Uterus (tissue), 4 donors: ENCODE data around the gene PPP3R1. TPM values are rescaled to one million over a fixed set of nuclear protein-coding genes. Genes with fewer than 3 reads are reported as not detected.
A peak's percentile ranks its signal among the peaks of the same experiment; 100 is the strongest.

Experiments
- DNase-seq, 2 donors: peaks; one replicate each; pipeline ENCODE4 v3.0.0-alpha.2; 2019 to 2020
- H3K27ac ChIP-seq, 2 donors: fragments of 200-600 bp; sonication (generic); 1 replicate in 1 of 2; 2 replicates in 1 of 2; pipeline ENCODE4 v1.5.1; 2016 to 2018
- H3K27me3 ChIP-seq, 2 donors: fragments of 200-600 bp; sonication (generic); one replicate each; pipeline ENCODE4 v1.5.1; 2018 to 2019; ENCODE audit warnings: control low read depth in 1 of 2
- H3K36me3 ChIP-seq, 2 donors: fragments of 200-600 bp; sonication (generic); one replicate each; pipeline ENCODE4 v1.5.1; 2019; ENCODE audit warnings: control low read depth in 1 of 2
- H3K4me1 ChIP-seq, 2 donors: fragments of 200-600 bp; sonication (generic); one replicate each; pipeline ENCODE4 v1.5.1; 2018 to 2019; ENCODE audit warnings: control low read depth in 1 of 2
- H3K4me3 ChIP-seq, 2 donors: fragments of 200-600 bp; sonication (generic); 1 replicate in 1 of 2; 2 replicates in 1 of 2; pipeline ENCODE4 v1.5.1; 2018 to 2019; ENCODE audit warnings: mild to moderate bottlenecking in 1 of 2
- H3K9me3 ChIP-seq, 2 donors: fragments of 200-600 bp; sonication (generic); one replicate each; pipeline ENCODE4 v1.5.1; 2019; ENCODE audit warnings: control low read depth in 1 of 2
- CTCF ChIP-seq, 4 experiments: fragments of 200-600 bp in 2 of 4; fragments of 450-650 bp in 2 of 4; sonication (generic) in 2 of 4; IDR thresholded peaks; one replicate each; pipeline ENCODE4 v1.5.1; 2016 to 2019; ENCODE audit warnings: antibody characterized with exemption in 4 of 4, mild to moderate bottlenecking in 2 of 4, moderate library complexity in 1 of 4
- POLR2A ChIP-seq, 2 donors: fragments of 450-650 bp; IDR thresholded peaks; one replicate each; pipeline ENCODE4 v1.6.1; 2016; ENCODE audit warnings: antibody characterized with exemption in 2 of 2, mild to moderate bottlenecking in 1 of 2, moderate library complexity in 1 of 2
- intact Hi-C: fragments of 100-400 bp; cut with DNase I; formaldehyde crosslinking; loops from one replicate; pipeline ENCODE4 v1.15.1; 2023; ENCODE audit warnings: low total_unique reads
- total RNA-seq, 4 donors: library from RNA; depleted of rRNA in 3 of 4; stranded (reverse); fragments of >200 nt in 3 of 4; gene quantifications; one replicate each; pipeline versions ENCODE4 v1.1.0 to v1.2.4, GENCODE V29; 2014 to 2023
- donor health status: DM: yes; HTN: yes; CAD: no.

Gene PPP3R1
- total RNA-seq, 4 donors from 2014 or later: 9.7 to 67.9 (median 56.0) TPM

GRCh38 chr2:68284896-68285295 lies 32.6 kb upstream of the PPP3R1 start:
- Histone ChIP-seq H3K4me3 (no peak overlapping the region), H3K27ac (peak overlapping the region in 1 of 2 donors; percentile 40), H3K4me1 (peaks cover 0 to 19% of the 10 kb centered on the region in 2 donors), H3K27me3 (no peaks in the 10 kb centered on the region), H3K36me3 (no peaks in the 10 kb centered on the region), H3K9me3 (no peaks in the 10 kb centered on the region)
- peak; percentile 70 to 72 for DNase-seq
- TF ChIP-seq POLR2A (IDR thresholded peaks at IDR 0.05) (no peak), CTCF (IDR thresholded peaks at IDR 0.05) (no peak)
- intact Hi-C loops: loop anchor here (5.0 kb wide), 1 partner anchor 88 kb away; no protein-coding TSS in a partner anchor

- TF ChIP-seq POLR2A (IDR thresholded peaks at IDR 0.05) (no peak), CTCF (IDR thresholded peaks at IDR 0.05) (no peak)
- DNase-seq: no peak
- Histone ChIP-seq H3K36me3 (no peaks in the 10 kb centered on the region), H3K4me3 (no peak overlapping the region), H3K4me1 (peaks cover 0 to 15% of the 10 kb centered on the region in 2 donors), H3K27ac (no peak overlapping the region), H3K27me3 (no peaks in the 10 kb centered on the region), H3K9me3 (no peaks in the 10 kb centered on the region)
- intact Hi-C loops: loop anchor here (5.0 kb wide), 1 partner anchor 86 kb away; no protein-coding TSS in a partner anchor
These were observed 31.1 kb upstream of the PPP3R1 start for GRCh38 chr2:68283419-68283812.

GRCh38 chr2:68282811-68283418 lies 30.6 kb upstream of the PPP3R1 start:
- Histone ChIP-seq H3K27ac (no peak overlapping the region), H3K9me3 (no peaks in the 10 kb centered on the region), H3K4me3 (no peak overlapping the region), H3K27me3 (no peaks in the 10 kb centered on the region), H3K36me3 (no peaks in the 10 kb centered on the region), H3K4me1 (peaks cover 0 to 11% of the 10 kb centered on the region in 2 donors)
- no peak for DNase-seq
- TF ChIP-seq POLR2A (IDR thresholded peaks at IDR 0.05) (no peak), CTCF (IDR thresholded peaks at IDR 0.05) (peak; percentile 56 to 74 (median 66))
- intact Hi-C loops: loop anchor here (5.0 kb wide), 1 partner anchor 86 kb away; no protein-coding TSS in a partner anchor

- intact Hi-C loops: loop anchor here (5.0 kb wide), 1 partner anchor 83 kb away; no protein-coding TSS in a partner anchor
- no peaks in the 10 kb centered on the region for H3K9me3 ChIP-seq
- no peak for TF ChIP-seq POLR2A (IDR thresholded peaks at IDR 0.05)
- no peak for TF ChIP-seq CTCF (IDR thresholded peaks at IDR 0.05)
- peak overlapping the region; percentile 8 to 36 for H3K27ac ChIP-seq
- H3K4me1 ChIP-seq: peaks cover 0 to 11% of the 10 kb centered on the region in 2 donors
- H3K36me3 ChIP-seq: no peaks in the 10 kb centered on the region
- DNase-seq: peak in 1 of 2 donors; percentile 74
- H3K27me3 ChIP-seq: no peaks in the 10 kb centered on the region
- no peak overlapping the region for H3K4me3 ChIP-seq
These were observed 28.5 kb upstream of the PPP3R1 start for GRCh38 chr2:68280796-68281195.

GRCh38 chr2:68280348-68280747 lies 28.0 kb upstream of the PPP3R1 start:
- no peaks in the 10 kb centered on the region for H3K27me3 ChIP-seq
- peaks cover 0 to 11% of the 10 kb centered on the region in 2 donors for H3K4me1 ChIP-seq
- intact Hi-C loops: loop anchor here (5.0 kb wide), 1 partner anchor 83 kb away; no protein-coding TSS in a partner anchor
- H3K36me3 ChIP-seq: no peaks in the 10 kb centered on the region
- H3K27ac ChIP-seq: peak overlapping the region; percentile 36 to 48
- no peak for DNase-seq
- no peaks in the 10 kb centered on the region for H3K9me3 ChIP-seq
- TF ChIP-seq POLR2A (IDR thresholded peaks at IDR 0.05) (no peak), CTCF (IDR thresholded peaks at IDR 0.05) (no peak)
- H3K4me3 ChIP-seq: no peak overlapping the region
